Ovary (tissue), 9 donors: Measurements from ENCODE around the gene PIGL. TPM values are rescaled to one million over a fixed set of nuclear protein-coding genes. Genes with fewer than 3 reads are reported as not detected.
"Not testable (repeated sequence)": the region's sequence is repeated elsewhere in the genome, so short reads cannot be mapped to it uniquely, and the experiment has no call there.

Source experiments
- DNase-seq, 5 donors: peaks; one replicate each; pipeline ENCODE4 v3.0.0-alpha.2; 2019 to 2020
- H3K27ac ChIP-seq, 2 donors: fragments of 200-600 bp; one replicate each; pipeline versions ENCODE4 v1.5.1 to v1.8.0; 2019 to 2022
- H3K27me3 ChIP-seq: fragments of 200-600 bp; one replicate; pipeline ENCODE4 v1.8.0; 2022
- H3K36me3 ChIP-seq: fragments of 200-600 bp; sonication (generic); one replicate; pipeline ENCODE4 v1.5.1; 2019
- H3K4me1 ChIP-seq: one replicate; pipeline ENCODE4 v1.8.1; 2013; ENCODE audit warnings: mild to moderate bottlenecking, moderate library complexity; ENCODE audit not compliant: insufficient read depth
- H3K4me3 ChIP-seq: fragments of 200-600 bp; sonication (generic); one replicate; pipeline ENCODE4 v1.5.1; 2017
- H3K9me3 ChIP-seq, 2 donors: fragments of 200-600 bp in 1 of 2; sonication (generic) in 1 of 2; one replicate each; pipeline versions ENCODE4 v1.5.1 to v1.8.1; 2013 to 2019; ENCODE audit warnings: mild to moderate bottlenecking in 1 of 2, moderate library complexity in 1 of 2
- EP300 ChIP-seq: sonication (generic); formaldehyde crosslinking; IDR thresholded peaks from one replicate; pipeline ENCODE4 v1.6.1; 2017; ENCODE audit warnings: antibody characterized with exemption
- POLR2A ChIP-seq: fragments of 450-650 bp; IDR thresholded peaks from one replicate; pipeline ENCODE4 v1.6.1; 2017; ENCODE audit warnings: antibody characterized with exemption, mild to moderate bottlenecking, moderate library complexity
- WGBS, 3 donors: extraction: QIAGEN DNeasy Blood & Tissue Kit in 1 of 3; methylation state at CpG; one replicate each; pipeline versions ENCODE4 v1.1.5 to v1.1.7; 2013 to 2017; 5-methylcytosine and 5-hydroxymethylcytosine counted together
- intact Hi-C, 4 donors: fragments of 100-400 bp; cut with DNase I; formaldehyde crosslinking; loops; one replicate each; pipeline versions ENCODE4 v1.11.0 to v1.15.1; 2022 to 2023
- polyA plus RNA-seq, 2 donors: library from polyadenylated mRNA; stranded (reverse); fragments of 200-250 nt in 1 of 2; fragments of 350-450 nt in 1 of 2; fragmentation: Illumina TruSeq in 1 of 2; extraction: RNeasy Lipid Tissue Mini Kit (QIAGEN cat#74804) in 1 of 2; gene quantifications; one replicate each; pipeline ENCODE4 v1.2.3, GENCODE V29; 2013 to 2014
- total RNA-seq, 7 donors: library from RNA; depleted of rRNA in 2 of 7; stranded (reverse); fragments of >200 nt in 2 of 7; fragmentation: NEBNext Ultra II Directional in 3 of 7; extraction: Animal tissue kit (Norgen Biotek cat#: 25700) in 3 of 7; gene quantifications; one replicate each; pipeline versions ENCODE4 v1.1.0 to v1.2.4, GENCODE V29; 2016 to 2023
- TF ChIP-seq, protein P1 (sequence below), 3 donors: fragments of 450-650 bp in 2 of 3; fragments of 200-600 bp in 1 of 3; IDR thresholded peaks; one replicate each; pipeline versions ENCODE4 v1.5.1 to v1.8.0; 2016 to 2022; ENCODE audit warnings: antibody characterized with exemption in 3 of 3, mild to moderate bottlenecking in 1 of 3
- donor health status: DM: no; HTN: no; CAD: no; lungs with moderate emphysema.
- donor health status: DM: no; HTN: no; CAD: no.
- donor health status: Bipolar disorder and iron deficiency.
- donor health status: DM: yes; HTN: yes; CAD: no.
- donor health status: DM: no; HTN: no; CAD: no.
- donor health status: DM: yes; HTN: yes; CAD: no.

The PIGL gene
- total and polyA plus RNA-seq, 9 donors: 16.1 to 45.2 (median 34.8) TPM

- intact Hi-C loops: no loop called here
- Histone ChIP-seq H3K9me3 (no peaks in the 10 kb centered on the region), H3K36me3 (no peaks in the 10 kb centered on the region), H3K27me3 (no peaks in the 10 kb centered on the region), H3K27ac (no peak overlapping the region), H3K4me1 (peaks cover 3% of the 10 kb centered on the region), H3K4me3 (no peak overlapping the region)
- WGBS, 3 donors: 92 to 100% (median 97%) methylated on average over 1 of the region's 1 CpG
- TF ChIP-seq POLR2A (no peak), EP300 (no peak)
- TF ChIP-seq, protein P1, sequence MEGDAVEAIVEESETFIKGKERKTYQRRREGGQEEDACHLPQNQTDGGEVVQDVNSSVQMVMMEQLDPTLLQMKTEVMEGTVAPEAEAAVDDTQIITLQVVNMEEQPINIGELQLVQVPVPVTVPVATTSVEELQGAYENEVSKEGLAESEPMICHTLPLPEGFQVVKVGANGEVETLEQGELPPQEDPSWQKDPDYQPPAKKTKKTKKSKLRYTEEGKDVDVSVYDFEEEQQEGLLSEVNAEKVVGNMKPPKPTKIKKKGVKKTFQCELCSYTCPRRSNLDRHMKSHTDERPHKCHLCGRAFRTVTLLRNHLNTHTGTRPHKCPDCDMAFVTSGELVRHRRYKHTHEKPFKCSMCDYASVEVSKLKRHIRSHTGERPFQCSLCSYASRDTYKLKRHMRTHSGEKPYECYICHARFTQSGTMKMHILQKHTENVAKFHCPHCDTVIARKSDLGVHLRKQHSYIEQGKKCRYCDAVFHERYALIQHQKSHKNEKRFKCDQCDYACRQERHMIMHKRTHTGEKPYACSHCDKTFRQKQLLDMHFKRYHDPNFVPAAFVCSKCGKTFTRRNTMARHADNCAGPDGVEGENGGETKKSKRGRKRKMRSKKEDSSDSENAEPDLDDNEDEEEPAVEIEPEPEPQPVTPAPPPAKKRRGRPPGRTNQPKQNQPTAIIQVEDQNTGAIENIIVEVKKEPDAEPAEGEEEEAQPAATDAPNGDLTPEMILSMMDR (IDR thresholded peaks at IDR 0.05): no peak
- no peak for DNase-seq
These were observed 19.7 kb upstream of the PIGL start for GRCh38 chr17:16197276-16197675.

DNA sequence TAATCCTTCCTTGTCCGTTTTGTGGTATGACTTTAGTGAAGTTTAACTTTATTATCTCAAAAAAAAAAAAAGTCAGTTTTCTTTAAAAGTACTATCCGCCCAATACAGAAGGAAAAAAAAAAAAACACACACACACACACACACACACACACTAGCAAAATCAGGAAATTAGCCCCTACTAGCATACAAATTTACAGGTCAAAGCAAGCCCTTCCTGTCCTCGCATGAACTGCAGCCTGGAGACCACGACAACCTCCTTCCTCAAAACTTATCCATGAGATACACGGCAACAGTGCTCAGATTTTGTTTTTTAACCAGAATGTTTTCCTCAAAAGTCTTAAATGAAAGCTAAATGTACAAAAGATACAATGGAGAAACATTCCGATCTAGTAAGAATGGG, 17.9 kb upstream of the PIGL start:
- TF ChIP-seq, protein P1 (IDR thresholded peaks at IDR 0.05): no peak
- TF ChIP-seq EP300 (no peak), POLR2A (no peak)

DNA sequence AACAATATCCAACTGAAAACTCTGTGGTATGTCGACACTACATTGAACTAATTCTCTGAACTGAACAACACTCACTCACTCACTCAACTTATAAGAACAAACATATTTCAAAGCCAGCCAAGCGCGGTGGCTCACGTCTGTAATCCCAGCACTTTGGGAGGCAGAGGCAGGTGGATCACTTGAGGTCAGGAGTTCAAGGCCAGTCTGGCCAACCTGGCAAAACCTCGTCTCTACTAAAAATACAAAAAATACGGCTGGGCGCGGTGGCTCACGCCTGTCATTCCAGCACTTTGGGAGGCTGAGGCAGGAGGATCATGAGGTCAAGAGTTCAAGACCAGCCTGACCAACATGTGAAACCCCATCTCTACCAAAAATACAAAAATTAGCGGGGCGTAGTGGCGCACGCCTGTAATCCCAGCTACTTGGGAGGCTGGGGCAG, 15.3 kb upstream of the PIGL start:
- intact Hi-C loops, H3K27me3 ChIP-seq, H3K27ac ChIP-seq, H3K36me3 ChIP-seq, DNase-seq, H3K4me1 ChIP-seq, H3K9me3 ChIP-seq, H3K4me3 ChIP-seq: not testable (repeated sequence)
- WGBS, 3 donors: 79 to 86% (median 85%) methylated on average over 13 of the region's 13 CpGs

More for the DNA sequence above, 17.9 kb upstream of the PIGL start:
- H3K4me1 ChIP-seq: peaks cover 4% of the 10 kb centered on the region
- no peak for DNase-seq
- no peaks in the 10 kb centered on the region for H3K36me3 ChIP-seq
- H3K27ac ChIP-seq: no peak overlapping the region
- H3K4me3 ChIP-seq: no peak overlapping the region
- WGBS, 3 donors: 6 to 14% (median 9%) methylated on average over 6 of the region's 6 CpGs
- intact Hi-C loops: no loop called here
- H3K27me3 ChIP-seq: no peaks in the 10 kb centered on the region
- H3K9me3 ChIP-seq: no peaks in the 10 kb centered on the region

GRCh38 chr17:16202554-16203500, 14.2 kb upstream of the PIGL start:
- H3K36me3 ChIP-seq, H3K4me3 ChIP-seq, H3K27me3 ChIP-seq, H3K4me1 ChIP-seq, intact Hi-C loops, H3K27ac ChIP-seq, DNase-seq, H3K9me3 ChIP-seq: not testable (repeated sequence)
- WGBS, 3 donors: 42 to 51% (median 45%) methylated on average over 5 of the region's 5 CpGs

DNA sequence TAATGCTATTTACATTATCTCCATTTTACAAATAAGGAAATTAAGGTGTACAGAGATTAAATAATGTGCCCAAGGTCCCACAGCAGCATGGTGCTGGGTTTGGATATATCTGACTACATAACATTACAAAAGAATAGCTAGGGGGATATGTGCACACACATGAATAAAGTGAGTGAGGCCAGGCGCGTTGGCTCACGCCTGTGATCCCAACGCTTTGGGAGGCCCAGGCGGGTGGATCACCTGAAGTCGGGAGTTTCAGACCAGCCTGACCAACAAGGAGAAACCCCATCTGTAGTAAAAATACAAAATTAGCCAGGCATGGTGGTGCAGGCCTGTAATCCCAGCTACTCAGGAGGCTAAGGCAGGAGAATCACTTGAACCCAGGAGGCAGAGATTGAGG, 12.2 kb upstream of the PIGL start:
- intact Hi-C loops, H3K36me3 ChIP-seq, H3K27ac ChIP-seq, H3K4me1 ChIP-seq, H3K4me3 ChIP-seq, H3K9me3 ChIP-seq, DNase-seq, H3K27me3 ChIP-seq: not testable (repeated sequence)
- 90 to 93% (median 92%) methylated on average over 6 of the region's 6 CpGs for WGBS, 3 donors

- H3K4me3 ChIP-seq: no peak overlapping the region
- WGBS, 3 donors: 70 to 74% (median 73%) methylated on average over 3 of the region's 3 CpGs
- H3K4me1 ChIP-seq: peaks cover 8% of the 10 kb centered on the region
- no peak for TF ChIP-seq POLR2A
- TF ChIP-seq EP300: no peak
- TF ChIP-seq, protein P1 (IDR thresholded peaks at IDR 0.05): no peak
- no peak for DNase-seq
- H3K27me3 ChIP-seq: no peaks in the 10 kb centered on the region
- intact Hi-C loops: loop anchor here in 1 of 4 donors (10.0 kb wide), 1 partner anchor 207 kb away; no protein-coding TSS in a partner anchor
- H3K9me3 ChIP-seq: no peaks in the 10 kb centered on the region
- H3K27ac ChIP-seq: no peak overlapping the region
- no peaks in the 10 kb centered on the region for H3K36me3 ChIP-seq
These were observed 5.4 kb upstream of the PIGL start for GRCh38 chr17:16211590-16211989.
